Effector CD4-positive, alpha-beta T cell (primary cell): ENCODE results near the gene RIMBP2.
"Not testable (repeated sequence)": the region's sequence is repeated elsewhere in the genome, so short reads cannot be mapped to it uniquely, and the experiment has no call there.

ENCODE experiments used
- DNase-seq: peaks from one replicate; pipeline ENCODE4 v3.0.0-alpha.2; 2020

The RIMBP2 gene

GRCh38 chr12:130738403-130738802 is 22.3 kb upstream of the RIMBP2 start:
- DNase-seq: not testable (repeated sequence)

GRCh38 chr12:130737731-130738130 is 21.6 kb upstream of the RIMBP2 start:
- no peak for DNase-seq

GRCh38 chr12:130729344-130729743 is 13.2 kb upstream of the RIMBP2 start:
- DNase-seq: no peak

- DNase-seq: no peak
These were observed 12.3 kb upstream of the RIMBP2 start for GRCh38 chr12:130728158-130729058.

- DNase-seq: no peak
These were observed 3.3 kb upstream of the RIMBP2 start for GRCh38 chr12:130719263-130719859.

- no peak for DNase-seq
These were observed 1.7 kb upstream of the RIMBP2 start for GRCh38 chr12:130717752-130718151.

GRCh38 chr12:130716969-130717366 is 869 bp upstream of the RIMBP2 start:
- no peak for DNase-seq

- no peak for DNase-seq
These were observed 725 bp downstream of the RIMBP2 start for GRCh38 chr12:130715150-130715997.

- DNase-seq: no peak
These were observed 1.4 kb downstream of the RIMBP2 start for GRCh38 chr12:130714591-130715149.

GRCh38 chr12:130714091-130714590 is 2.0 kb downstream of the RIMBP2 start:
- no peak for DNase-seq

GRCh38 chr12:130713581-130713991 is 2.5 kb downstream of the RIMBP2 start:
- DNase-seq: no peak

GRCh38 chr12:130712346-130713065 is 3.6 kb downstream of the RIMBP2 start:
- no peak for DNase-seq

GRCh38 chr12:130711756-130712155 is 4.3 kb downstream of the RIMBP2 start:
- DNase-seq: no peak

- no peak for DNase-seq
These were observed 5.4 kb downstream of the RIMBP2 start for GRCh38 chr12:130710733-130711080.

- DNase-seq: no peak
These were observed 5.9 kb downstream of the RIMBP2 start for GRCh38 chr12:130709971-130710732.

- DNase-seq: no peak
These were observed 6.7 kb downstream of the RIMBP2 start for GRCh38 chr12:130709151-130709970.

GRCh38 chr12:130708648-130709047 is 7.5 kb downstream of the RIMBP2 start:
- DNase-seq: no peak

GRCh38 chr12:130707571-130707891 is 8.6 kb downstream of the RIMBP2 start:
- no peak for DNase-seq

- no peak for DNase-seq
These were observed 9.1 kb downstream of the RIMBP2 start for GRCh38 chr12:130706885-130707570.

GRCh38 chr12:130706311-130706710 is 9.8 kb downstream of the RIMBP2 start:
- DNase-seq: no peak
